ENCODE results near the gene ZFYVE27.
A peak's percentile ranks its signal among the peaks of the same experiment; 100 is the strongest.
"Not testable (repeated sequence)": the region's sequence is repeated elsewhere in the genome, so short reads cannot be mapped to it uniquely, and the experiment has no call there.

Gene ZFYVE27, protein sequence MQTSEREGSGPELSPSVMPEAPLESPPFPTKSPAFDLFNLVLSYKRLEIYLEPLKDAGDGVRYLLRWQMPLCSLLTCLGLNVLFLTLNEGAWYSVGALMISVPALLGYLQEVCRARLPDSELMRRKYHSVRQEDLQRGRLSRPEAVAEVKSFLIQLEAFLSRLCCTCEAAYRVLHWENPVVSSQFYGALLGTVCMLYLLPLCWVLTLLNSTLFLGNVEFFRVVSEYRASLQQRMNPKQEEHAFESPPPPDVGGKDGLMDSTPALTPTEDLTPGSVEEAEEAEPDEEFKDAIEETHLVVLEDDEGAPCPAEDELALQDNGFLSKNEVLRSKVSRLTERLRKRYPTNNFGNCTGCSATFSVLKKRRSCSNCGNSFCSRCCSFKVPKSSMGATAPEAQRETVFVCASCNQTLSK

DNA sequence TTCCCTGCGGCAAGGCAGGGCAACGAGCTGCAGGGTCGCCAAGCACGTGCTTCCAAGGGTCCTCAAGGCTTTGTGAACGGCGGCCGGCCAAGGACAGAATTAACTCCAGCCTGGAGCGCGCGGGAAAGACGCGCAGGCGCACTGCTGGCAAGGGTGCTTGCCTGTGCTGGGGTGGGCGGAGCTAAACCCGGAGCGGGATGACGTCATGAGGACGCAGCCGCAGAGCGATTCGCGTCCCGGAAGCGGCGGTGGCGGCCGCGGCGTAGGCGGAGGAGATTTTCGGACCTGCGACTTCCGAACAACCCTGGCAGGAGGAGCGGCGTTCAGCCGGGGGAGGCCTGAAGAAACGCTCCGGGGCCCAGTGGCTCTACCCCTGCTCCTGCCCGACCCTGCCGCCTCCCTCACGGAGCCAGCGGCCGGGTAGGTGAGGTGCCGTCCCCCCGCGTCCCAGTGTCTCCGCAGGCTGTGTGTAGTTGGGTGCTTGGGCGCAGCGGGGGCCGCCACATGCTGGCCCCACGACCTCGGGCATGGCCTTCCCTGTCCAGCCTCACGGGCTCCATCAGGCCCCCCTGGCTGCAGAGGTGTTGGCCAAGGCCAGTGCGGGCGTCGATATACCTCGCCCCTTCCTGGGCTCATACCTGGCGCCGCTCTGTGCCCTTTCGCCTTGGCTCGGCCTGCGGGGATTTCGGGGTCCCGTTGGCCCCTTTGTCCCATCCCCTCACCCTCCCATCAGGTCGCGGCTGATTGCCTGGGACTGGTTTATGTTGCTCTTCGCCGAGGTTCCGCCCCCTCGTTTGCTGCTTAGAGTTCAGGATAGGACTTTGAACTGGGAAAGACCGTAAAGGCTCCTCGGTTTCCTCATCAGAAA is at the start of gene ZFYVE27:
TSS of gene ZFYVE27 (plus strand) at position 227 of the 868 bp plus-strand sequence. CDS start 1,350 bp downstream, outside the sequence.
- no peaks in the 10 kb centered on the region for H3K27me3 Mint-ChIP-seq (ENCODE audit: low read depth)
- H3K27ac Mint-ChIP-seq, result peak within 1 kb of the TSS; percentile 99
- peak within 1 kb of the TSS; percentile 92 for H3K4me3 Mint-ChIP-seq
- no peaks in the 10 kb centered on the region for H3K9me3 Mint-ChIP-seq
- H3K4me1 Mint-ChIP-seq (ENCODE audit: low read depth), result peaks cover 27% of the 10 kb centered on the region
- peaks cover 21% of the 10 kb centered on the region for H3K36me3 Mint-ChIP-seq (ENCODE audit: low read depth)

DNA sequence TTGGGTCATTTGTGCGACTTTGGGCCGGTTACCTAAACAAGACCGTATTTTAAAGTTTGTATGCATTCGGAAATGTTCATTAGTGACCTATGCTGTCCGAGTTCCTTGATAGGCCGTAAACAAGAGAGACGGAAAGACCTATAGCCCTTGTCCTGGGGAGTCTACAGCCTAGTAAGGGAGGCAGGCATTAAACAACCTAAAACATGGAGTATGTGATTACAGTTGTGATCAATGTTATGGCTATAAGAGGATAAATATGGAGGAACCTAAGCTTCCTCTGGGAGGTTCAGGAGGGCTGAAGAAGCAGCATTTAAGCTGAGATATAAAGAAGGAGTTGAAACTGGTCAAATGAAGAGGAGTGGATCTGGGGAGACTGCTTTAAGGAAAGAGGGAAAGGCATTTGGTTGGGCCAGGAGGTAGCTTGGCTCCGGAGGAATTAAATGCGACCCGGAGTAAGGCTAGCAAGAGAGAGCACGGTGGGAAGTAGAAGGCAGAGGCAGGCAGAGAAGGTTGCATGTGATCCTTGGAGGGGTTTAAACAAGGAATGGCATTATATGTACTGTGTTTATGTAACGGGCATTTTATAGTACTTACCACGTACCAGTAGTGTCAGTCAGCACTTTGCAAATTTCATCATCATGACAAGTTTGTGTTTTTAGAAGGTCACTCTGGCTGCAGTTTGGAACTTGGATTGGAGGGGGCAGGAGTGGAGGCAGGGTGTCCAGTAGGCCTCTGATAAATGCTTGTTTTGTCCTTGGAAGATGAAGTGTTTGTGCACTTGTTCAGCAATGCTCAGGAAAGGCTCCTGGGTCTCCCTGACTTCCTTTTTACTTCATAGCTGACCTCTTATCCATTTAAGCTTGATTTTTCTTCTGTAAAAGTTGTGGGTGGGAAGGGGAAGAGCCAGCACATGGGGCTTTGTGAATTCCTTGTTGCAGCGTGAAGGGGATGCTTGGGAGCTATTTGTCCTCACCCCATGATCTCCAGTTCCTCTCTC is 48.8 kb upstream of the ZFYVE27 start:
- H3K9me3 Mint-ChIP-seq, result no peaks in the 10 kb centered on the region
- no peaks in the 10 kb centered on the region for H3K27me3 Mint-ChIP-seq (ENCODE audit: low read depth)
- peak overlapping the region; percentile 78 for H3K4me3 Mint-ChIP-seq
- H3K27ac Mint-ChIP-seq, result no peak overlapping the region
- H3K4me1 Mint-ChIP-seq (ENCODE audit: low read depth), result peaks cover 8% of the 10 kb centered on the region
- H3K36me3 Mint-ChIP-seq (ENCODE audit: low read depth), result no peaks in the 10 kb centered on the region

DNA sequence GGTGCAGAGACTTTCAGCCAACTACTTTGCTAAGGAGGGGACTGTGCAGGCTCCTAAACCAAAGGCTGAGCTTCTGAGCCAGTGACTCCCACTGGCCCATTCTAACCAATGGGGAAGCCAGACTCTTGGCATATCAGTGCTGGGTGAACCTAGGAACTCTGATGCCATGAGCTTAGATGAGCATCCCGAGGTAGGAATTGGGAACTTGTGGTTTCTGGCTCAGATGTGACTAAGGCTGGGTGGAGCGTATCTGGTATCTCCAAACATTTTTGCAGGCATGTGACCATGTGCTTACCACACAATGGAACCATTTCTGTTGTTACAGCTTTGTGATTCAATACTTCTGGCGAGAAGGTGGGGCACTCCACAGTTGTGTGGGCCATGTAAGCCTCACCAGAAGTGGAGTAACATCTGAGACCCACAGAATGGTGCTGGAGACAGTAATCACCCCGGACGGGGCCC is 47.3 kb upstream of the ZFYVE27 start:
- peaks cover 8% of the 10 kb centered on the region for H3K4me1 Mint-ChIP-seq (ENCODE audit: low read depth)
- H3K36me3 Mint-ChIP-seq (ENCODE audit: low read depth), result no peaks in the 10 kb centered on the region
- H3K9me3 Mint-ChIP-seq, result no peaks in the 10 kb centered on the region
- no peaks in the 10 kb centered on the region for H3K27me3 Mint-ChIP-seq (ENCODE audit: low read depth)
- H3K4me3 Mint-ChIP-seq, result no peak overlapping the region
- H3K27ac Mint-ChIP-seq, result no peak overlapping the region

DNA sequence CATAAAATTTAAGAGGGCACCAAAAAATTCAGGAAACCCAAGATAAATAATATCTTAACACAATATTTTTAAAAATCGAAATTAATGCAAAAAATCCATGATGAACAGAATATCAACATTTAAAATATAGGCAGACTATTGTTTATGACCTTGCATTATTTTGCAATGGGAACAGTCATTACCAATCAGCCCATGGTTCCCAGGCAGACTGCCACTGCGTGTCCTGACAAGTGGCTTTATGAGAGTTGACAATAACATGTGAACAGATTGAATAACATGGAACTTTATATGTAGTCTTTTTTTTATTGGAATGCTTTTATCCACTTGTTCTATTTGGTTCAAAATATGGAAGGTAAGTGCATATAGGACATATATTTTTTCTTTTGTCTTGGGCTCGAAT is 46.8 kb upstream of the ZFYVE27 start:
- H3K36me3 Mint-ChIP-seq (ENCODE audit: low read depth), result no peaks in the 10 kb centered on the region
- H3K27me3 Mint-ChIP-seq (ENCODE audit: low read depth), result no peaks in the 10 kb centered on the region
- no peaks in the 10 kb centered on the region for H3K9me3 Mint-ChIP-seq
- no peak overlapping the region for H3K27ac Mint-ChIP-seq
- H3K4me3 Mint-ChIP-seq, result no peak overlapping the region
- peaks cover 8% of the 10 kb centered on the region for H3K4me1 Mint-ChIP-seq (ENCODE audit: low read depth)

DNA sequence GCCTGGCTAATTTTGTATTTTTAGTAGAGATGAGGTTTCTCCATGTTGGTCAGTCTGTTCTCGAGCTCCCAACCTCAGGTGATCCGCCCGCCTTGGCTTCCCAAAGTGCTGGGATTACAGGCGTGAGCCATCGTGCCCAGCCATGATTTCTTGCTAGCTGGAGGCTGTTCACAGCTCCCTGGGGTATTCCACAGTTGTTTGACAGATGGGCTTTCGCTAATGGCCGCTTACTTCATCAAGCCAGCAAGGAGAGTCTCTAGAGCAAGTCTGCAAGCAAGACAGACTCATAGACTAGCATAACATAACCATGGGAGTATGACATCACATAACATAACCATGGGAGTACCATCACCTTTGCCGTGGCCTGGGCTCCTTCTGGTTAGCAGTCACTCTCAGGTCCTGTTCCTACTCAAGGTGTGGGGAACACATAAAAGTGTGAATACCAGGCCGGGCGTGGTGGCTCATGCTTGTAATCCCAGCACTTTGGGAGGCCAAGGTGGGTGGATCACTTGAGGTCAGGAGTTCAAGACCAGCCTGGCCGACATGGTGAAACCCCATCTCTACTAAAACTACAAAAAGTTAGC is 38.8 kb upstream of the ZFYVE27 start:
- H3K4me1 Mint-ChIP-seq (ENCODE audit: low read depth); H3K4me3 Mint-ChIP-seq; H3K27ac Mint-ChIP-seq; H3K36me3 Mint-ChIP-seq (ENCODE audit: low read depth); H3K27me3 Mint-ChIP-seq (ENCODE audit: low read depth); H3K9me3 Mint-ChIP-seq: not testable (repeated sequence)

DNA sequence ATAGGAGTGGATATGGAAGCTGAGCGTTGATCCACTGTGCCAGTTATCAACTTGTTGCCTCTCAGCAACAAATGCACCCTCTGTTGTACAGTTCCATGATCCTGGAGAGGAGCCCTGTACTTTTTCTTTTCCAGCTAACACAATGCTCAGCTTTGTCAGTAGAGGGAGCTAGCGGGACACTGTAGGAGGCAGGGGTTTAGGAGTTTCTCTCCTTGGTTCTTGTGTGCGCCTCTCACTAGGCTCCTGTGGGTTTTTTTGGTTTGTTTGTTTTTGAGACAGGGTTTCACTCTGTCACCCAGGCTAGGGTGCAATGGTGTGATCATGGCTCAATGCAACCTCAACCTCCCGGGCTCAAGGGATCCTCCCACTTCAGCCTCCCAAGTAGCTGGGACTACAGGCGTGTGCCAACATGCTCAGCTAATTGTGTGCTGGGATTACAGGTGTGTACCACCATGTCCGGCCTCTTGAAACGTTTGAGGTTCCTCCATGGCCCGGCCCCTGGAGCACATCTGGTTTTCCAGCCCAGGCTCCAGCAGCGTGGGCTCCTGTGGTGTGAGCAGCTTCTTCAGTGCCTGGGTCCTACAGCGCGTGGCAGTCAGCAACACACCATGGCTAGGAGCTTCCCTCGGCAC is 35.4 kb upstream of the ZFYVE27 start:
- H3K4me1 Mint-ChIP-seq (ENCODE audit: low read depth), result no peaks in the 10 kb centered on the region
- no peaks in the 10 kb centered on the region for H3K36me3 Mint-ChIP-seq (ENCODE audit: low read depth)
- H3K4me3 Mint-ChIP-seq, result no peak overlapping the region
- no peak overlapping the region for H3K27ac Mint-ChIP-seq
- H3K27me3 Mint-ChIP-seq (ENCODE audit: low read depth), result peaks cover 19% of the 10 kb centered on the region
- no peaks in the 10 kb centered on the region for H3K9me3 Mint-ChIP-seq

DNA sequence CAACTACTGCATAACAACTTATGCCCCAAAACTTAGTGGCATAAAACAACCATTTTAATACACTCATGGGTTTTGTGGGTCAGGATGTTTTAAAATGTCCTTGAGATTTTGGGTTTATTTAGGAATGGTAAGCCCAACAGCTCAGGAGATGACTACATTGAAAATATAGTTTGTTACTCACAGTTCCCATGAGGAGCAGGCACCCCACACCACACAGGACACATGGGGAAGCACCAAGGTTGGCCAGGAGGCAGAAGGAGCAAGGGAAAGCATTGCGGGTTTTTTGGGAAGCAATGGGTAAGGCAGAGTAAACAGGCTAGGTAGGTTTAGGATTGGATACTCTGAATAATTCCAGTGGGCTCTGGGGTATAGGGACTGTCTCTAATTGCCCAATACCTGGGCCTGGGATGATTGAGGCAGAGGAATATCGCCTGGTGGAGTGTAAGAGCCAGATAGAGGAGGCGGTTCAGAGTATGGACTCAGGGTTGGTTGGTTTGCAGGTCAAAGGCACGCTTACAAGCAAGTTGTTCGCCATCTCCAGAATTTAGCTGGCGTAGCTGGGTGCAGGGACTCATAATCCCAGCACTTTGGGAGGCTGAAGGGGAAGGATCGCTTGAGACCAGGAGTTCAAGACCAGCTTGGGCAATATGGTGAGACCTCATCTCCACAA is 33.4 kb upstream of the ZFYVE27 start:
- Mint-ChIP-seq H3K27ac (no peak overlapping the region), H3K4me1 (ENCODE audit: low read depth) (no peaks in the 10 kb centered on the region), H3K27me3 (ENCODE audit: low read depth) (peaks cover 25% of the 10 kb centered on the region), H3K36me3 (ENCODE audit: low read depth) (no peaks in the 10 kb centered on the region), H3K9me3 (no peaks in the 10 kb centered on the region), H3K4me3 (no peak overlapping the region)

DNA sequence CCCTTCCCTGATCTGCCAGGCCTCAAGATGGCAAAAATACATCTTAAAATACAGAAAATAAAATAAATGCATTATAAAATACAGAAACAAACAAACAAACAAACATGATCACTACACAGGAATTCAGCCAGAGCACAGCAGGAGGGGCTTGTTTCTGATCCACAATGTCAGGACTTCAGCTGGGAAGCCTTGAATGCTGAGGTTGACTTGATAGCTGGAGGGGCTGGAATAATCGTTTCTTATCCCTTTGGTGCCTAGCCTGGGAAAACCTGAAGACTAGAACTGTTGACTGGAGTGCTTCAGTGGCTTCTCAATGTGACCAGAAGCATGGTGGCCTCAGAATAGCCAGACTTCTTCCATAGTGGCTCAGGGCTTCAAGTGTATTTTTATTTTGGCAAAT is 32.6 kb upstream of the ZFYVE27 start:
- Mint-ChIP-seq H3K36me3 (ENCODE audit: low read depth) (no peaks in the 10 kb centered on the region), H3K27ac (no peak overlapping the region), H3K4me3 (no peak overlapping the region), H3K9me3 (no peaks in the 10 kb centered on the region), H3K27me3 (ENCODE audit: low read depth) (peaks cover 23% of the 10 kb centered on the region), H3K4me1 (ENCODE audit: low read depth) (peaks cover under 1% of the 10 kb centered on the region)

DNA sequence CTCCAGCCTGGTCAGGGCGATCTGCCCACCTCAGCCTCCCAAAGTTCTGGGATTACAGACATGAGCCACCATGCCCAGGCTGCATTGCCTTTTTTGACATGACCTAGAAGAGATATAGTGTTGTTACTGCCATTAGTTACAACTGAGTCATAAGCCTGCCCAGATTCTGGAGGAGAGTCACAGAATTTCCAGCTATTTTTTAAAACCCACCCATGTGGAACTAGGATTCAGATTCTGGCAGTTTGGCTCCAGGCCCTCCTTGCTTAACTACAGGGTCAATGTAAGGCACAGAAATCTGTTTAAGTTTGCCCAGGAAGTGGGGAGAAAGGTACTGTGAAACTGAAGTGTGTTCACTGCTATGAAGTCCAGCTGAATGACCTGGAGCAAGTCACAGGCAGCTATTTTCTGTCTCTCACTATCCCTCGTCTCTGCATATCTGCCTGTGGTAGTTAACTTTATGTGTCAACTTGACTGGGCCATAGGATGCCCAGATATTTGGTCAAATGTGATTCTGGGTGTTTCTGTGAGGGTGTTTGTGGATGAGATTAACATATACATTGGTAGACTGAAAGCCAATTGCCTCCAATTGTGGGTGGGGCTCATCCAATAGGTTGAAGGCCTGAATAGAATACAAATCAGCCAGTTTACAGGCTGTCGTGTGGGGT is 31.8 kb upstream of the ZFYVE27 start:
- H3K27ac Mint-ChIP-seq, result no peak overlapping the region
- no peaks in the 10 kb centered on the region for H3K9me3 Mint-ChIP-seq
- peaks cover 25% of the 10 kb centered on the region for H3K27me3 Mint-ChIP-seq (ENCODE audit: low read depth)
- H3K36me3 Mint-ChIP-seq (ENCODE audit: low read depth), result no peaks in the 10 kb centered on the region
- peaks cover 5% of the 10 kb centered on the region for H3K4me1 Mint-ChIP-seq (ENCODE audit: low read depth)
- no peak overlapping the region for H3K4me3 Mint-ChIP-seq

DNA sequence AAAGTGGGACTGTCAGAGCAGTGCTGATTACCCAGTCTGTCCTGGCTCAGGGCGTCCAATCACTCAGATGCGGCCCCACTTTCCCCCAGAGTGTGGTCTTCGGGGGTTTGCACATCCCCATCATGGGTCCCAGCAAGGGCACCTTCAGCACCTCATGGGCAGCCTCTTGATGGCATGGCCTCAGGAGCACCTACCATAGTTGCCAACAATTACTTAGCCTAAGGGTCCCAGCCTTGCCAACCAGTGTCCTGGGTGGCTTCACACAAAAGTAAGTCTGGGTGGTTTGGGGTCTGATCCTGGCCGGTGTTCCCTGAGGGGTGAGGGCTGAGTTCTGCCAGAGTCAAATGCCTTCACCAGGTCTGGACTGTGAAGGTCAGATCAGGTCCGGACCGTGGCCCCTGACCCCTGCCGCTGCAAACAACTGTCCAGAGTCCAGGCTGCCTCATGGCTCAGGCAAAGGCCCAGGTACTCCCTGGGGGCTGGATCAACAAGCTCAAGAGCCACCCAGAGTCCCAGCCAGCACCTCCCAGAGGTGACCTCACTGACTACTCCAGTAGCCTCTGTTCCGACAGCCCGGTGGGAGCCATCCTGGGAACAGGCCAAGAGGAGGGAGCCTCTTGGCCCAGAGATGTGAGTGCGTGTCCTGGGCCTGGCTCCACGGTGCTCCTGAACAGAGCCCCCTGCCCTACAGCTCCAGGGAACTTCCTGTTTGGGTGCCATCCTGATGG is 29.6 kb upstream of the ZFYVE27 start:
- Mint-ChIP-seq H3K4me1 (ENCODE audit: low read depth) (peaks cover 5% of the 10 kb centered on the region), H3K27ac (no peak overlapping the region), H3K27me3 (ENCODE audit: low read depth) (peaks cover 37% of the 10 kb centered on the region), H3K9me3 (no peaks in the 10 kb centered on the region), H3K4me3 (no peak overlapping the region), H3K36me3 (ENCODE audit: low read depth) (no peaks in the 10 kb centered on the region)

DNA sequence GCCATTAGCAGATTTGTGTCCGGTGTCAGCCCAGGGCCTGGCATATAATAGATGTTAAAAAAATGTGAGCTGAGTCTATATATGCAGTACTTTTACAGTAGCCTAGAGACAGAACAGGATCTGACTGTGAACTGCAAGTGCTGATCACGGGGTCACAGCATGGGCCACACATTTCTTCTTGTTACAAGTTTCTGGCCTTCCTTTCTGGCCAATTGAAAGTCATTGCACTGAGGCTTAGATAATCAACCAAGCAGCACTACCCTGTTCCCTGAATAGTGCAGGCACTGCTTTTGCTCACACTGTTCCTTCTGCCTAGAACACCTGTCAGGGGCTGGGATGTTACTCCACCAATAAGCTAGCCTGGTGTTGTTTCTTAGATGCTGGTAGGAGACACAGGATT is 28.8 kb upstream of the ZFYVE27 start:
- no peaks in the 10 kb centered on the region for H3K9me3 Mint-ChIP-seq
- no peak overlapping the region for H3K27ac Mint-ChIP-seq
- no peak overlapping the region for H3K4me3 Mint-ChIP-seq
- H3K27me3 Mint-ChIP-seq (ENCODE audit: low read depth), result peaks cover 40% of the 10 kb centered on the region
- peaks cover 9% of the 10 kb centered on the region for H3K4me1 Mint-ChIP-seq (ENCODE audit: low read depth)
- no peaks in the 10 kb centered on the region for H3K36me3 Mint-ChIP-seq (ENCODE audit: low read depth)

All from T-helper 1 cell treated with Interleukin-12 subunit alpha and Interleukin-12 subunit beta and Interleukin-4 antibody, amounts not matched to agents 30 μg/mL and 1 μg/mL, for 36 hours (primary cell).